ENCODE results near the gene CLHC1.

DNA sequence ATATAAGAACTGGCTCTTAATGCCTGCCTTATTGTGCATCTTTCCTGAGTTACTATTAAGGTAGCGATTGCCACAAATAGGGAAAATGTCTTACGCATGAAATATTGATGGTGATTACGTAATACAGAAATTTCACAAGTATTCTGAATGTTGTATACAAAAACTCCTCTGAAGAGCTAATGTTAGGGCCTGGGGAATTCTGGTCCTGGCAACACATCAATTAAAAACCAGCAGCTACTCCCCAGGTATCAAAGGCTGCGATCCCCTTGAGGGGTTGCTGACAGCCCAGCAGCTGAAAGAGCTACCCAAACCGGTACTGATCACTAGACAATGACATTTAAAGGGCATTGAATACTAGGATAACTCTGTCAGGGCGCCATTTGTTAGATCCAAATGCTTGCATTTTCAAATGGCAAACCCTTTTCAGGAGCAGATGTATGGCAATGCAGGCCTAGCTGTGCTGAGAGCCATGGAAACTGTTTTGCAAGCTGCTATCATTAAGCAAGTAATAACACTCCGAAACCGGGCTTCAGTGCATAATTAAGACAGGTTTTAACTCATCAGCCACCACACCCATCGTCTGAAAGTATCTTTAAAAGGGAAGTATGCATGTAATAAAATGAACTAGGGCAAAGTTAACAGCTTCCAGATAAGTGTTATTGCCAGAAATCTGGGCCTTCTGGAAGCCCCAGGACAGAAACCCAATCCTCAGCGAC lies 78.4 kb downstream of the CLHC1 start:
- TF ChIP-seq, protein P1, sequence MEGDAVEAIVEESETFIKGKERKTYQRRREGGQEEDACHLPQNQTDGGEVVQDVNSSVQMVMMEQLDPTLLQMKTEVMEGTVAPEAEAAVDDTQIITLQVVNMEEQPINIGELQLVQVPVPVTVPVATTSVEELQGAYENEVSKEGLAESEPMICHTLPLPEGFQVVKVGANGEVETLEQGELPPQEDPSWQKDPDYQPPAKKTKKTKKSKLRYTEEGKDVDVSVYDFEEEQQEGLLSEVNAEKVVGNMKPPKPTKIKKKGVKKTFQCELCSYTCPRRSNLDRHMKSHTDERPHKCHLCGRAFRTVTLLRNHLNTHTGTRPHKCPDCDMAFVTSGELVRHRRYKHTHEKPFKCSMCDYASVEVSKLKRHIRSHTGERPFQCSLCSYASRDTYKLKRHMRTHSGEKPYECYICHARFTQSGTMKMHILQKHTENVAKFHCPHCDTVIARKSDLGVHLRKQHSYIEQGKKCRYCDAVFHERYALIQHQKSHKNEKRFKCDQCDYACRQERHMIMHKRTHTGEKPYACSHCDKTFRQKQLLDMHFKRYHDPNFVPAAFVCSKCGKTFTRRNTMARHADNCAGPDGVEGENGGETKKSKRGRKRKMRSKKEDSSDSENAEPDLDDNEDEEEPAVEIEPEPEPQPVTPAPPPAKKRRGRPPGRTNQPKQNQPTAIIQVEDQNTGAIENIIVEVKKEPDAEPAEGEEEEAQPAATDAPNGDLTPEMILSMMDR (IDR thresholded peaks at IDR 0.05) = no peak
- TF ChIP-seq EP300 (IDR thresholded peaks at IDR 0.05) = no peak
- TF ChIP-seq POLR2AphosphoS5 (IDR thresholded peaks at IDR 0.05) = no peak
- TF ChIP-seq POLR2A (IDR thresholded peaks at IDR 0.05; ENCODE audit: low read depth) = no peak
